GM19397 (cell line): ENCODE measurements around the gene TPD52L1.

Experiments used
- ATAC-seq: cut with Tn5 transposase; IDR thresholded peaks from one replicate; pipeline ENCODE4 v1.9.1; 2021; ENCODE audit warnings: mild to moderate bottlenecking, moderate library complexity; ENCODE audit not compliant: unreplicated experiment

The TPD52L1 gene

GRCh38 chr6:125174626-125175025 is 21.1 kb downstream of the TPD52L1 start:
- ATAC-seq = no peak

DNA sequence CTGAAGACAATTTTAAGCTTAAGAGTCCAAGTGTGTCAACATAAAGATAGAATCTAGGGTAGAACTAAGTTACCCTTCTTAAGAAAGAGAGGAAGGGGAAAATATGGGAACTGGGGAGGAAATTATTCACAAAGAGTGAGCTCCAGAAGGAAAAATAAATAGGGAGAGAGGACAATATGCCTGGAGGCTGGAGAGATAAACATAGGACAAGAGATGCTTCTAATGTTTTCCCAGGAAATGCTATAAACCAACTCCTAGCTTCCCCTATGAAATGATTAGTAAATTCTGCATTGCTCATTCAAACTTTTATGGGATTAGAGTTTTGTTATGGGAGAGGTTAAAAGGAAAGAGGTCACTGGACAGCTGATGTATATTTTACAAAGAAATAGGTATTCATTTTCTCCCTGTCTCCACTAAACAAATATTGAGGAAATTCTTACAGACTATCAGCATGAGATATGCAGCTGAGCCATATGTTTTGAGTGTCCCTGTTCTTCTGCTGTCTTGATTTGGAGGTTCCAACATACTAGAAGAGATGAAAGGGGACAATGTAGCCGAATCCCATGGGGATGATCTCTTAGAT is 22.0 kb downstream of the TPD52L1 start:
- no peak for ATAC-seq

- ATAC-seq = no peak
Measured at GRCh38 chr6:125182237-125183008, 28.9 kb downstream of the TPD52L1 start.

GRCh38 chr6:125183391-125183790 is 29.8 kb downstream of the TPD52L1 start:
- no peak for ATAC-seq

DNA sequence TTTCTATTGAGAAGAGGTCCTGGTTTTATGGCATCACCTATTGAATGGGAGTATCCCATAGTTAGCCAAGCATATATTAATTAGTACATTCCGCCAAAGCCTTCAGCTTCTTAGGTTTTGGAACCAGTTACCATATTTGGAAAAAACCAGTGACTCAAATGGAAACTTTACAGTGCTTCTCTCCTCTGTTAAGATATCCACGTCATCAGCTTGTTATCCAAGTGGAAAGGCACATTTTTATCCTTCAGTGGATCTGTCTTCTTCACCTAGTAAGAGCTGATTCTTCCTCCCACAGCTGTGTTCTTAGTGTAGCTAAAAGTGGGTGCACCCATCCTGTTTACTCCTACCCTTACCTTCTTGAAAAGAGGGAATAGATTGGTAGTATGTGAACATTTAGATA is 34.5 kb downstream of the TPD52L1 start:
- no peak for ATAC-seq

DNA sequence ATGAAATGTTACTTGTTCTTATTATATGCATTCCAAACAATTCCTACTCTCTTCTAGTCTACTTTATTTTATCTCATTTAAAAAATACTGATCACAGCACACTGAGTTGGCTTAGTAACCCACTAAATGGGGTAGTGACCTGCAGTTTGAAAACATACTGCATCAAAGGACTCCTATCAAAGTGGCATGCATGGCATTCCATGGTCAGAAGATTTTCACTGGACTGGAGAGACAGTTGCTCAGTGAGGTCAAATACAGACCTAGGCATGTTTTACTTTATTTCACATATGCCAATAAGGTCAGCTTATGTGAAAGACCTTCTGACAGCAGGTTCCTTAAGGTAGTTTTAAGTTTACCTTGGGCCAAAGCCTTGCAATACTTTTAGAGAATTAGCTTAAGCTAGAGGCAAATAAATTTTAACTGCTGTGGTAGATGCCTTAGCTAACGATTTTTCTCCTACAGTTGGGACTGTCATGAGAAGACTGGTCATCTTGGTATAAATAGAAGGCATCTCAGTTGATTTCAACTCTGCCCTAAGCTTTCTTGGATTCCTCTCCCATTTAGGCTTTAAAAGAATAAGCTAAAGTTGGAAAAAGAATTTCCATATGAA is 35.1 kb downstream of the TPD52L1 start:
- ATAC-seq = no peak

GRCh38 chr6:125189494-125189893 is 35.9 kb downstream of the TPD52L1 start:
- ATAC-seq = no peak

GRCh38 chr6:125190667-125191066 is 37.1 kb downstream of the TPD52L1 start:
- no peak for ATAC-seq

DNA sequence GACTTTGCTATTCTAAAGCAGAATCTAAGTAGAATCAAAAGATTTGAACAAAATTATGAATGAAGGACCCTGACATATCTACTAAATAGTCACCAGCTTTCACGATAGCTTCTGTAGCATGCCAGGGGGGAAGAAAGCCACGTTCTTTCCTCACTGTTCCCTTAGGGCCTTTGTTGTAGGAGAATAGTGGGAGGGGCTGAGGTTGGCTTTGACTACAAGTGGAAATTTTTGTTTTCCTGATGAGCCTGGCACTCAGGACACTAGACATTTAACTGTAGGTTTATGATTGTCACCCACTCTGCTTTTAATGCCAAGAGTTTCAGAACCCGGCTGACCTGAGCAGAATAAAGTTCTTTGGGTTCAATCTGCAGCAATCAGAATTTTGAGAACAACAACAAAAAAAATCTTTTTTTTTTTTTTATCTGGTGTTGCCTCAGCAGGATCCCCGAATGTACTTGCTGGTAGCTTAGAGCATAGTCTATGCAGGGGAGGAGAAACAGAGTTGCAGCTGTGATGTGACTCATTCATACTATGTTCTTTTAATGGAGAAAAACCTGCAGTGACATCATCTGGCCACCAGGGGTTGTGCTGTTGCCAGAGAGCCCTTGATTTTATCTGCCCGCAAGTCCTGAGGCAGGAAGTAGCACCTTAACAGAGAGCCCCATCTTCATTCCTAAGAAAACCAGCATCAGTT is 38.5 kb downstream of the TPD52L1 start:
- ATAC-seq = peak; percentile 97

- ATAC-seq = no peak
Measured at GRCh38 chr6:125192610-125192930, 39.0 kb downstream of the TPD52L1 start.

- ATAC-seq = no peak
Measured at GRCh38 chr6:125193208-125193607, 39.6 kb downstream of the TPD52L1 start.

DNA sequence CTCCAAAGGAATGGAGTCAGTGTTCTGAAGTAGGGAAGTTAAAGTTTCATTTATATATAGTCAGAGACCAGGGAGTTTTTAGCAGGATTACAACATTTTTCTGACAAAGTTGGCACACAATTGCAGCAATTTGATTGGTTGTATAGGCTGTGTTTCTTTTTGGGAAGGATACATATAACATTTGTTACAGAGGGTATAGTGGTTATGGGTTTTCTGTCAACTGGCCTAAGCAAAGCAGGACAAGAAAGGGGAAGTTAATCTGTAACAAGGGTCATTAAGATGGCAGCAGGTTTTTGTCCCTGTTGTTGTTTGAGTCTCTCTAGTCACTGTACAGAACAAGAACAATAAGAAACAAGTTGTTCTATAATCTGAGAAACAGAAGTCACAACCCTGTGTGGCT is 41.4 kb downstream of the TPD52L1 start:
- no peak for ATAC-seq

- ATAC-seq = no peak
Measured at GRCh38 chr6:125195526-125195925, 42.0 kb downstream of the TPD52L1 start.

DNA sequence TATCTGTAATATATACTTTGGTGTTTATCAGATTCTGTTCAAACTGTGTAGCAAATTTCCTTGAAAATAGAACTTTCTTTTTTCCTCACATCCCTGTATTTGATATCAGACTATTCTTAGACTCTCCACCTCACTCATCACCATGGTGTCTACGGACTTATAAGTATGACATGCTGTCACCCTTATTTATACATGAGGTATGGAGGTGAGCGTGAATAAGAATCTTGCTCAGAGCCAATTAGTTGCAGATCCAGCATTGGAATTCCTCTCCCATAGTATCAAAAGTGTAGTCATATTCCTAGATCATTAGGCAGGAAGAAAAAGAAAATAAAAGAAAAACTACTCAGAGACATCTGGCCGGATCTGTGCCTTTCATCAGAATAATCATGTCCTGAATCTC is 43.0 kb downstream of the TPD52L1 start:
- ATAC-seq = no peak

- no peak for ATAC-seq
Measured at GRCh38 chr6:125197795-125198269, 44.3 kb downstream of the TPD52L1 start.

DNA sequence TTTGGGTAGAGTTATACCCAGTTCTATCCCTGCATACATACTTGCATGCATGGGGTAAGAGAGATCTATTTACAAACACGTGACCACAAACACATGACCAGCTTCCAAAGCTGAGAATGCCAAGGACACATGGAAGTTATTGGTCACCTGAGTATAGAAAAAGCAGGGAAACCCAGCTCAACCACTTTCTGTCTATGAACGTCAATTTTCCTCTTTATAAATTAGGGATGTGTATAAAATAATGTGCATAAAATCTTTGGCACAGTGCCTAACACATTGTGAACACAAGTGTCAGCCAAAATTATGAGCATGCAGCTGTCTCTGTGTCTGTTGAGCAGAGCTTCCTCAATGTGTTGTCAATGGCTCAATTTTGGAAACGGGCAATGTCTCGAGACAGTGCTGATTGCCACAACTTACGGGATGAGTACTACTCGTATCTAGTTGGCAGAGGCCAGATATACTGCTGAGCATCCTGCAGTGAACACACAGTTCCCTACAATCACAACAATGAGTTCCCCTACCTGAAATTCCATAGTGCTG is 44.9 kb downstream of the TPD52L1 start:
- ATAC-seq = no peak

GRCh38 chr6:125200941-125201340 is 47.4 kb downstream of the TPD52L1 start:
- ATAC-seq = no peak

GRCh38 chr6:125201961-125202729 is 48.6 kb downstream of the TPD52L1 start:
- ATAC-seq = no peak

DNA sequence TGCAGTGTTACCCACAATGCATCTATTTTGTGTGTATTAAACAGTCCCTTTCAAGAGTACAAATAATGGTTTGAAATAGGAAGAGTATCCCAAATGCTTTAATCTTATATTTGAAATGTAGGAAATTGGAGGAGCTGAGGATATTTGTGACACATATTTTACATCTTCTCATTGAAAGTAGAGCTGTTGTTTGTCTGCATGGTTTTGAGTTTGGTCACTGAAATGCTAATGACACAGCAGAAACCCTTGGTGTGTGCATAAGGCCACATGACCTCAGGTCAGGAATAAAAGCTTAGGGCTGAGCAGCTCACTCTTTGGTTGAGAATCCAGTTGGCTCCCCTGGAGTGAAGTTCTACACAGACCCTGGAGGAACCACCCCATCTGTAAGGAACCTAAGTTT is 49.8 kb downstream of the TPD52L1 start:
- ATAC-seq = no peak

DNA sequence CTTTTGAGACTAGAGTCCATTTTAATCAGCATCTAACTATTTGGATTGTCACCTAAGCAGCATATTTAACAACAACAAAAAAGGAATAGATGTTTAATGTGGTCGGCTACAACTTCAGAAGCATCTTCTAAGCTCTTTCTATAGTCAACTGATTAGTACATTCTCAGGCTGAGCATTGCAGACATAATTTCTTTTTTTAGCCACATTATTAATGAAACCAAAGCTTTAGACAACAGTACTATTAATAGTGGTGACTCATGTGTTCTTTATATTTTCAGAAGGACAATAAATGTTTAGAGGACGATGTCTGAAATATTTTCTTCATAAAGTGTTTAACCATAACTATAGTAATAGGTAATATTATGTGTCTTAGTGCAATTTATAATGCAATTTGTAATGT is 52.4 kb downstream of the TPD52L1 start:
- no peak for ATAC-seq

DNA sequence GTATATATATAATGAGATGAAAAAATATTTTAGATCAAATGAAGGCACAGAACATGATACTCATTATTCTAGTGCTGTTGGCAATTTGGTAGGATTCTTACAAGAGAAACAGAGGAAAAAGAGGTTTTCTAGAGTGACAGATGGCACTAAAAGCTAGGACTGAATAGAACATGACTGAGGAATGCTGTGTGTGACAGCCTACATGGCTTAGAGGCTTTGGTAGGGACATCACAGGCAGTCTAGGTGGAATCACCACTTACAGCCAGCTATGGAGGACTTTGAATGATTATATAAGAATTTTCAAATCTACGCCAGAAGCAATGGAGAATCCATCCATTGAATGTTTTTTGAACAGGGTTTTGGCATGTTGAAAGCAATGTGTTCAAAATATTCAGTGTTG is 52.8 kb downstream of the TPD52L1 start:
- ATAC-seq = no peak
